HG02623 (cell line): ENCODE data around the gene SEMA3A.

Experiments
- ATAC-seq: cut with Tn5 transposase; IDR thresholded peaks from one replicate; pipeline ENCODE4 v1.9.1; 2021; ENCODE audit warnings: moderate library complexity; ENCODE audit not compliant: unreplicated experiment

The SEMA3A gene

DNA sequence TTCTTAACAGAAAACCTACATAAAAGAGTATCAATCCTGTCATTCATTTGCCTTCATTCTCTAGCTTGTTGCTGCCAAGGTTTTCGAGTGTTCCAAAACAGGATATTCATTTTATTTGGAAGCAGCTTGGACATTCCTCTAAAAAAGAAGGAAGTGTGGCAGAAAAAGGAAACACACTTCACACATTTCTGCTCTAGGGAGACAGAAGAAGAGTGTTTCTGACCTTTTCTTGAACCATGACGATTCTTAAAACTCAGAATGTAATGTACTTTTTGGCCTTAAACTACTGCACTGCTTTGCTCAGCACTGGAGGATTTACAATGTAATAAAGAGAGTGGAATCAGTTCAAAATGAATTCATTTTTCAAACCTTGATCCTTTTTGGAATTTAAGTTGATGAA lies 81.3 kb downstream of the SEMA3A start:
- ATAC-seq: no peak

DNA sequence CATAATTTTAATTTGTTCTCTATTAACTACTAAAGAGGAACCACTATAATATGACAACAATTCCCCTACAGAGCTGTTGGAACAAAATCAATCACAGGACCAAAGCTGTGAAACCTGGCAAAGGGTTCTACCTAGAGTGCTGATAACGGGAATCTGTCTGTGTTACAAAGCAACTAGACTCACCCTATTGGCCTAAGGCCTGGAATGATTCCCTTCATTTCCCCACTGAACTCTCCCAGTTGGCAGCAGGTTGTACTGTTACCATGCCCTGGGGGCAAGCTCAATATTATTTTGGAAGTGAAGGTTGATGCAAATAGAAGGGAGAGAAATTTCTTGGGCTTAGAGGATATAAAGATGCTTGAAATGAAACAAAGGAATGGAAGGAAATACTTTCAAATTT lies 81.8 kb downstream of the SEMA3A start:
- ATAC-seq: no peak

DNA sequence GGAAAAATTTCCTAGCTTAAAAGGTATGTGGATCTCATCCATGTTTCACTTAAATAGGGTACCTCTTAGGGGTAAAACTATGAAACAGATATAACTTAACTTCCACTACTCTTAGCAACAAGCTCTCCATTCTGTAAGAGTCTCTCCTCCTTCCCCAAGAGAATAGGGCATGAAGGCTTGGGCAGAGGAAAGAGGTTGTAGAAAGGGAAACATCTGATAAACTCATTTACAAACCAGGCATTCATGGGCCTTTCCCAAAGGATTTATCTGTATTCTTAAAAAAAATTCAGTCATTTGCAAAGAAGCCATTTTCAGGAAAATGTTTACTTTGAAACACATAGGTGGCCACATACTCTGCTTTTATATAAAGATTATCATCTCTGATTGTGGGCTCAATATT lies 82.7 kb downstream of the SEMA3A start:
- no peak for ATAC-seq

DNA sequence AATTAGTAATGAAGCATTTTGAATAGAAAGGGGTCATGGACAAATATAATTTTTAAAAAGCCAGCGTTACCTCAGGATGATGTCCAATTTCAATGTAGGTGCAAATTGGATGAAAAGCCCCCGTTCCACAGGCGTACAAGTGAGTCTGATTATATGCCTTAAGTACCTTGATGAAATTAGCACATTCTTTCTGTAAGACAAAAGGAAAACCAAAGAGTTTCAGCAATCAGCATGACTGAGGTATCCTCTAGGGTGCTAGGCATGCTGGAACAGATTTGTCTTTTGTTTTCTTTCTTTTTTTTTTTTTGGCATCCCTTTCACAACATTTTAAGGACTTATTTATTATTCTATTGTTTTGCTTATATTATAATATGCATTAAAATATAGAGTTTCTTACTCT lies 84.2 kb downstream of the SEMA3A start:
- no peak for ATAC-seq

DNA sequence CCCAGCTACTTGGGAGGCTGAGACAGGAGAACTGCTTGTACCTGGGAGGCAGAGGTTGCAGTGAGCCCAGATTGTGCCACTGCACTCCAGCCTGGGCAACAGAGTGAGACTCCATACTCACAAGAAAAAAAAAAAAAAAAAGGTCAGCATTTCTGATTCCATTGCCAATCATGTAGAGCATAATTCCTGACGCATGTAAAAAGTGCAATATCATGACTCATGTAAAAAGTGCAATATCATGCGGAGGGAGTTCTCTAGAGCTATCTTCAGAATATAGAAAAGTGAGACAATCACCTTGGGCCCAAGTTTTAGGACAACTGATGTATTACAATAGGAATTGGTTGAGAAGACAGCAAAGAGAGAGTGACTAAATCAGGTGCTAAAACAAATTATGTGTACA lies 85.8 kb downstream of the SEMA3A start:
- ATAC-seq: no peak

DNA sequence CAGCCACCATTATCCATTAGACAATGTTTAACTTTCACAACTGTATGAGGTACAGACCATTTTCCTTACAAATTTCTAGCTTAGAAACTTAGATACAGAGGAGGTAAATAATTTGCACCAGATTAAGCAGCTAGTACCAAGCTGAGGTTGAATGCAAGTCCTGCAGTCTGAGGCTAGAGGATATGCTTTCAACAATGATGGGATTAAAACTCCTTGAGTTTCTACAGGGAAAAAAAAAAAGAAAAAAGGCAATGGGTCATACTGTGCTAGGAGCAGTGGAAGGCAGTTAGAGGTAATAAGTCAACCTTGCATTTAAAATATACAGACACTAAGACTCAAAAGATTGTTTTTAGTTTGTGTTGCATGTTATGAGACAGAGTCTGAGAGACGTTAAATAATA lies 86.5 kb downstream of the SEMA3A start:
- ATAC-seq: no peak

DNA sequence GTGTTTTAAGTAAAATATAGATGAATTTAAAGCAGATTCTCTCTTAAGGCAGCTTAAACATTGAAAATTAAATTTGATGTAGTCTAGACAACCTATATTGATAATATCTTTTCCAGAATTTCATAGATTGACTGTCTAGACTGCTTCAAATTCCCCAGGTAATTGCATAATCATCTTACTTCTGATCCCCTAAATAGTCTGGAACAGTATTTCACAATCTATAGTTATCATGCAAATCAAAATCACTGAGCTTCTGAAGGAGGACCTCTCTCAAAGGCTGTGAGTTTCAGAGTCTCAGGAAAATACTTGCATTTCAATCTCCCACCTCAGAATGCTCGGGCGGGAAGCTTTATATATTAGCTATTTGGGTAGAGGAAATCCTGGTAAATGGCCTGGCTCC lies 87.3 kb downstream of the SEMA3A start:
- no peak for ATAC-seq

DNA sequence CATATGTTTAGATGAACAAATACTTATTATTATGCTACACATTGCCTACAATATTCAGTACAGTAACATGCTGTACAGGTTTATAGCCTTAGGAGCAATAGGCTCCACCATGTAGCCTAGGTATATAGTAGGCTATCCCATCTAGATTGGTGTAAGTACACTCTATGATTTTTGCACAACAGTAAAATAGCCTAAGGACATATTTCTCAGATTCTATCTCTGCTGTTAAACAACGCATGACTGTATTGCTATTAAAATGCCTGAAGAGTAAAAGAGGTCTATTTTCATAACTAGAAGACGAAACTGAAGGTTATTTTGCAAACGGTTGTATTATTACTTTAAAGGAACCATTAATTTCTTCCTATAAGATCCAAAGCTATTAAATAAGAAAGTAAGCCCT lies 88.3 kb downstream of the SEMA3A start:
- no peak for ATAC-seq

DNA sequence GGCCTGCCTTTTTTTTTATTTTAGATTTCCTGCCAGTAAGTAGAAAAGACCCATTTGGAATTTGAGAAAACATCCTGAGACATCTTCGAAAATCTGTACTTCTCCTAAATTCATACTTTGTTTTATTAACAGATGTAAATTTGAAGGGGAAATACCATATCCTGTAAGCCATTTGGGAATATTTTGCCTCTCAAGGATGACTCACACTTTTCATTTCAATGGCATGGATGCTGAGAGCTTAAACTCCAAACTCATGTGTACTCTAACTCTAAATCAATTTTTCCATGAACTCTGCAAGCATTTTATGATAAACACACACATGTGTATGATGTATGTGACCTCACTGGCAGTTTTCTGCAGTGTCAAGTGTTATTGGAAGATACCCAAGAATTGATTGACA lies 89.0 kb downstream of the SEMA3A start:
- ATAC-seq: no peak

DNA sequence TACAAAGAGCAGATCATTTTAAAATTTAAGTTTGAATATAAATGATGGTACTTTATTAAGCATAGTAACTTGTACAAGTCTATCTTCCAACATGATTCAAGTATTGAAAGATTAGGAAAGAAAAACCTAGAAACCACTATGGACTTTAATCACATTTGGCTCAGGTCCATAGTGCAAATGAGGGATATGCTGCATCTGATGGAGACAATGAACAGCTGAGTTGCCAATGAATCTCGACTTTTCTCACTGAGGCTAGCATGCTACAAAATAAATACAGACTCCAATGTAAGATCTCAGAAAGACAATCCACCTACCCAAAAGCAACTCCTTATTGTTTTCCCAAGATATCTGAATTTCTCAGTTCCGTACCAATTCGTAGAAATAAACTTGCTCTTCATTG lies 89.8 kb downstream of the SEMA3A start:
- ATAC-seq: no peak

DNA sequence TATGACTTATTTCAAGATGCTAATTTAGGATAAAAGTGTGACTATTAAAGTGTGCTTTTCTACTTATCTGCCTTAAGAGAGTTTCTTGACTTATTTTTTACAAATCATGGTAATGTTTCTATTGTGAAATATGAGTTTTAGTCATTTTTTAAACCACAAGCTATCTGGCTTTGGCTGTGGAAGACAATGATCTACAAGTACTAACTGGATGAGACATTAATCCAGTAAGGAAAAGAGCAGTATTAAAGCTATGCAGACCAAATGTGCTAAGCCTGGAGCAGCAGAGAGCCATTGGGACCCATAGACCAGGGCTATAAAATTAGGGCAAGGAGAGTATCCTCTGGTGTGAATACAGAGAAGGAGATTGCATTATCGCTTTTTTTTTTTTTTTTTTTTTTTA lies 92.4 kb downstream of the SEMA3A start:
- ATAC-seq: no peak

DNA sequence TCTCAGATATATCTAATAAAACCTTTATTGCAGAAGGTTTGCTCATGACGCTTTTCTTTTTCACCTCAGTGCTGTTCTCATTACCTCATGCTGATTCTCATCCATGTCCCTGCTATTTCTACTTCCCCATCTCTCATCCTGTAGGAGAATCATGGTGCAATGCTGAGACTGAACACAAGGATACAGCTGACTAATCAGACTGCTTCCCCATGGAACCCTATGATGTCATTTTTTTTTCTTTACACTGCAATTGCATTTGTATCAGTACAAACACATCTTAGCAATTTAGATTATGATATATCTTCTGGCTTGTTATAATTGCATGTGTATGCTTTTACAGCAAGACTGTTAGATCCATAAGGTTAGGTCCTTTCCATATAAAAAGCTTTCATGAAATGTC lies 93.7 kb downstream of the SEMA3A start:
- ATAC-seq: no peak

DNA sequence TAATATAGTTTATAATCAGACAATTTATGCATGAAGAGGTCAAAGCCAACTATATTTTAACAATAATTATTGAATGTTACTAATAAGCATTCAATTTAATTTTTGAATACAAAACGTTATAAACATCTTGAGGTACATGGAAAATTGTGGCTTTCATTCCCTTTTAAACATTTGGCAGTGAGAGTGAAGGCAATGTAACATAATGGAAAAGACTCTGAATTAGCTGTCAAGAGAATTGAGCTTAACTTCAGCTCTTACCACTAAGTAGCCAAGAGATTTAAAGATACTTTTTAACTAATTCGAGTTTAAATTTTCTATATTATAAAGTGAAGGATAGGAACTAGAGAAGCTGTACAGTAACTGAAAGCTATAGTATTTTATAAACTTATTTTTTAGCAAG lies 98.6 kb downstream of the SEMA3A start:
- no peak for ATAC-seq

DNA sequence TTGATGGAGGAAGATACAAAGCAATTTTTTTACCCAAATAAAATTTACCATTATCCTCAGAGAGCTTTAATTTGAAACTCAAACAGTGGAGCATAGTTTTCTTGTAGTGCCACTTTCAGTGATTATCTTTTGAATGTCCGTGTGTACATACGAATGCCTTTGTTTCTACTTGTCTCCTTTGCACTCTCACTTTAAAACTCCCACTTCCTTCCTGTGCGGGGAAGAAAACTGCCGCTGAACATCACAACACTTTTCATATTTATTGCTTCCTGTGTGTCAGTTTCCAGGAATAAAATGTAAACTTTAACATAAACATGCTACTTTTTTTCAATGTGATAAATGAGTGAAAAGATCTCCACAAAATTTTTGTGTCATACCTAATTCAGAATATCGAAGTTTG lies 102.4 kb downstream of the SEMA3A start:
- no peak for ATAC-seq

DNA sequence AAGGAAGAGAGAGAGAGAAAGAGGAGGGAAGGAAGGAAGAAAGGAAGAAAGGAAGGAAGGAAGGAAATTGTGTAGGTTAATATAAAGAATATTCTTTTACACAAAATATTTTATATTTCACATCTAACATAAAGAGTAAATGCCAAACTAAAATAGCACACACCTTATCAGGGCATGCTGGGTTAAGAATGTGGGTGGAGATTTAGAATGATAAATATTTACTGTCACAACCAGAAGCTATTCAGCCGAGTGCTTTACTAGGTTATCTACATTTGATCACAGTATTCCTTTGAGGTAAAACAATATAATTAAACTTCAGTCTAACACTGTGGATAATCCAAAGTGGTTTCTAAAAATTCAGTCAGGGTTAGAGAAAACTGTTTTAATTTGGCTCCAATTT lies 103.3 kb downstream of the SEMA3A start:
- ATAC-seq: no peak

DNA sequence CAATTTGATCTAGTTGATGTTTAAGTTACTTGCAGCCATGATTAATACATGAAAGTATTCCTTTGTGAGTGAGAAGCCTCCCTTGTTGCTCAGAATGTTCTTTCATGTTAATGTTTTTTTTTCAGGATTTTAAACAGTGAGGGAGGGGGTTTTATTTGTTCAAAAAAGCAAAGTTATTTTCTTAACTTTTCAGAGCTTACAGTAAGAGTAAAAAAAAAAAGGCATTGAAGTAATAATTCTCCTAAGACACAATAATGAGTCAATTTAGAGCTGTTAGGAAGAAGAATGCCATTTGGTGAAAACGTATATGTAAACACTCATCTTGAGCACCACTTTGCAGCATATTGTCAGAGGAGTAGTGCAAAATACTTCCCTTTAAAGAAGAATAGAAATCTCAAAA lies 105.8 kb downstream of the SEMA3A start:
- ATAC-seq: no peak

DNA sequence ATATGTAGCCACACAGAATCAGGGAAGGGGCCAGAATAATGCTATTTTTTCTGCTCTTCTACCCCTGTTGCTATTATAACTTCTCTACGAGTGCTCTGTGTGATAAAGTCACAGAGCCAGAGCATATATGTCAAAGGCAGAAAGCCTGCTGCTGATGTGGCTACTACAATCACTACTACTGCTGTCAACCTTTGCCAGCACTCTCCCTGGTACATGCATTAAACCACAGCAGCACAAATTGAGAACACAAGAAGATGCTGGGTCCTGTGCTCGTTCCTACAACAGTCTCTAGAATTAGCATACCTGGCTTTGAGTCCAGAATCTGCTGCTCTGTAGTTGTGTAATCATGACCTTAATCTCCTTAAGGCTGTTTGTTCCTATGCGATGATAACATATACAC lies 108.6 kb downstream of the SEMA3A start:
- no peak for ATAC-seq

DNA sequence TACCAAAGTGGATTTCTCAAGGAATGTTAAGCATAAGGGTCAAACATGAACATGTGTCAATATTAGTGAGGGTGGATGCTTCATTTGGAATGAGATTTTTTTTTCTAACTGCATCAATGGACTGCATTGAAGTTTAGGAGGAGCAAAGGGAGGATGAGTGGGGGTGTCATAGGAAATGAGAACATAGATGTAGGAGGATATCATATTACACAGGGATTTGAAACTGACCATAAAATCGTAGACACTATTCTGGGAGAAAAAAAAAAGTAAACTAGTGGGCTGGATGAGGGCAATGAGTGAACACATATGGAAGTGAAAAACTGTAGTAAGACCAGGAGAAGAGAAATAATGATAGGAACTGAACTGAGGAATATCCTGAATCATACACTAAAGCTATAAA lies 109.4 kb downstream of the SEMA3A start:
- no peak for ATAC-seq

DNA sequence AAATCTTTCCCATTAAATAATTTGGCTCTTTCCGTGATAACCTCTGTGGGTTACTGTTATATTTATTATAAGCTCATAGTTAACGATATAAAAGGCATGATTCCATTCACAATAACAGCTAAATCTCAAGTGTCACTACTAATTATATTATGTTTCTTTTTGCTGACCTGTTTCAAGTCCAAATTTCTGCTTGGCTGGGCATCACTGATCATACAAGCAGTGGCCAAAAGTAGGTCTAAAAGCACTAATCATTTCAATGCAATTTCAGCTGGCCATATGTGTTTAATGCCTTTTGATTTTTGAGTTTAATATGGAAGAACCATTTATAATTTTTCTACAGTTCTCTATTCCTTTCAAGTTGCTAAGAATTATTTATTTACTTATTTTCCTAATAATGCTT lies 110.7 kb downstream of the SEMA3A start:
- no peak for ATAC-seq

DNA sequence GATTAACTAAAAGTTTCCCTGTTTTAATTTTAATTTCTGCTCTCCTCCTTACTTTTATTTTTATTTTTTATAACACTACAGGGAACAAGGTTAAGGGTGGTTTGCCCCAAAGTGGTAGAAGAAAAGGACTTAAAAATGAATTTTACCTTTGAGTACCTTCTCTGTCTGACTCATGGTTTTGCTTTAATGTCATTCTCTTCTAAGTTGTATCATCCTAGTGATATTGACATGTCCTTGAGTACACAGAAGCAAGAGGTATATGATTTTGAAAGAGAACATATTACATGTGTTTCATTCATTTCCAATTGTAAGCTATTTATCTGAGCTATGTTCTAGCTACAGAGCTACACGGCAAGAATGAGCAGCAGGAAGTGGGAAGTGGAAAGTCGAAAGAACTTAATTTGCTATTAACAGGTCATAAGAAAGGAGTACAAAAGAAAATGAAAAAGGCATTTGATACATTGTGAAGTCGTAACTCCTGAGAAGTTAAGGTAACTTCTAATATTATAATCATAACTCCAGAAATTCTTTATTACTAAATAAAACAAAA lies 112.5 kb downstream of the SEMA3A start:
- no peak for ATAC-seq

DNA sequence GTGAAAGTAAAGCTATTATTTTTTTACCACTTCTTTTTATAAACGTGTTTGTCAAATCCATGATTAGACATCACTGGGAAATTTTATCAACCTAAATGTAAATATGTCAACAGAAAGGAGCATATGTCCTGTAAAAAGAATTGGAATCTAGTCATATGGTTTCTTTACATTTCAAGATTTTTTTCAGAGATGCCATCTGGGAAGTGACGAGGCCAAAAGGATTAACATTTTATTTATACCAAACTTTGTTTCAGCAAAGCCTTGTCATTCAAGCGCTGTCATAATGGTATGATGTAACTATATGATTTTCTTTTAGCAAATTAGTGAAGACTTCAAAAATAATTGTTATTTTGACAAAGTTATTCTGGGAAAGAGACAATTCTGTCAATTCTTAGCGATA lies 117.3 kb downstream of the SEMA3A start:
- no peak for ATAC-seq

DNA sequence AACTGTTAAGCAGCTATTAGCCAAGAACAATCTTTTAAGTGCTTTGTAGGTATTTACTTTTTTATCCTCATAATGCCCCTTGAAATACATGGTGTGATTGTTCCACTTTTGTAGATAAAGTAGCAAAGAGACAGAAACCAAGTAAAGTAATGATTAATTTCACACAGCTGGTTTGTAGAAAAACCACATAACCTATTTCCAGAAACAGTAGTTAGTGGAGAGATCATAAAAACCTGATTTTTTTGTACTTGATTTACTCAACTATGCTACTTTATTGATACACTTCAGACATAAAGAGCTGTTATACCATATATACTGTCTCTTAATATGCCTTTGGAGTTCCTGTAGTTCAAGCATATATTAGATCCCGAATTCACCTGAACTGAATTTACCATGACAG lies 118.4 kb downstream of the SEMA3A start:
- ATAC-seq: no peak

DNA sequence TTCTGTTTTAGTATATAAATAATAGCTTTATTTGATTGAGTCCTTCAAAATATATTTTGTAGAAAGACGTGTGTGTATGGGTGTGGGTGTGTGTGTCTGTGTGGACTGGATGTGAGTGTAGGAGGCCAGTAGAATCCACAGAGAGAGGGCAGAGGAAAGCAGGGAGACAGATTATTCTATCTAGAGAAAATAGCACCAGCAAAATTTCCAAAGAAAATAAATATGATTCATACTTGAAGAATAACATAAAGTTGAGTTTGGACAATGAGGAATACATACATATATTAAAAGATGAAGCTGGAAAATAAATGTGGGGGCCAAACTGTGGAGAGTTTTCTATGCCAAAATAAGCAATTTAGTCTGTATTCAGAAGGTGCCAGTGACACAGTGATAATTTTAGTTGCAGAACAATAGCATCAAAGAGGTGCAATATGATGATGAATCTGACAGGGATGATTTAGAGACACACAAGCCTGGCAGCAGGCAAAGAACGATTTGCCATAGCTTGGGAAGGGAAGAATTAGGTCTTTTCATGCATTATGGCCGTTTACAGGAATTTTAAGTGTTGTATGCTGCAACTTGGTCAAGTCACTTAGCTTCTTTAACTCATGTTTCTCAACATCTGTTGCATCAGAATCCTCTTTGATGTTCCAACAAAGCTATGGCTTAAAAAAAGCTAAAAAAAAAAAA lies 121.3 kb downstream of the SEMA3A start:
- ATAC-seq: no peak
